GM18511 (cell line): ENCODE measurements around the gene MYCN.
A peak's percentile ranks its signal among the peaks of the same experiment; 100 is the strongest.
"Not testable (repeated sequence)": the region's sequence is repeated elsewhere in the genome, so short reads cannot be mapped to it uniquely, and the experiment has no call there.

Source experiments
- ATAC-seq: cut with Tn5 transposase; IDR thresholded peaks from one replicate; pipeline ENCODE4 v1.9.1; 2021; ENCODE audit warnings: mild to moderate bottlenecking, moderate library complexity; ENCODE audit not compliant: unreplicated experiment

The MYCN gene

GRCh38 chr2:15939854-15940660 is at the start of gene MYCN:
Gene MYCN, plus strand, starts transcription at chr2:15940550. Its CDS starts 1,515 bp downstream, at chr2:15942065.
- peak; percentile 69 for ATAC-seq

DNA sequence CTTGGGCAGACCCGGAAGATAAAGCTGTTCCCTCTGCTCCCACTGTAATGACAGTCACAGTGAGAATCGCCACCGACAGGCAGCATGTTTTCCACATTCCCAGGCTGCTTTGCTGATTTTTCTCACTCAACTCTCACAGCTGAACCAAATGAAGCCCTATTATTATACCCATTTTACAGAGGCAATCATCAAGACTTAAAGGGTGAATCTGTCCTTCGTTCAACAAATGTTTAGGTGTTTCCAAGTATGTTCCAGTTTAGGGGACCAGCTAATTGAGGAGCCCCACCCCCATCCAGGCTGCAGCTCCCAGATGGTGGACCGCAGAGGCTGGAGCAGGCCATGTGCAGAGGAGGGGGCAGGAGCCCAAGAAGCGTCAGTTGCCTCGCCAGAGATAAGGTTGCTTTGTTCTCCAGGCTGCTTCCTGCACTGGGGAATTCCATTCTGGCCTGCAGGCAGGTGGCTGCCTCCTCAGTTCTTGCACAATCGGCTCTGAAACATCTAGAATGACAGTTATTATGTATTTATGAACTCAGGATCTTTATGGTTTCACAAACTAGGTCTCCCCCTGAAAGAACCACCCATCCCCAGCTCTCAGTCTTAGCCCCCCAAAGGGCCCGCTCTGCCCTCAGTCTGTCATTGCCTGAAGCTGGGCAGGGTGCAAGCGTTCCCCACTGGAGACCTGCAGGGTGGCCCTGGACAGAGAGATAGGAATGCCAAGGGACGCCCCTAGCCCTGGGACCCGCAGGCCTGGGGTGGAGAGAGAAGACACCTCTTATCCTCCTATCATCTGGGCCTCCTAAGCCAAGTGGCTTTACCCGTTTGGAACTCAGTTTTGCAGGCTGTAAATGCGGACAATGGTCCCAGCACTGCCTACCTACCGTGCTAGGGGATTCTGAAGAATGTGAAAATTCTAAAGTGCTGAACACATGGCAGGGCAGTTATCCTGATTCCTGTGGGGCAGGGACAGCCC is 49.1 kb upstream of the MYCN start:
- no peak for ATAC-seq

DNA sequence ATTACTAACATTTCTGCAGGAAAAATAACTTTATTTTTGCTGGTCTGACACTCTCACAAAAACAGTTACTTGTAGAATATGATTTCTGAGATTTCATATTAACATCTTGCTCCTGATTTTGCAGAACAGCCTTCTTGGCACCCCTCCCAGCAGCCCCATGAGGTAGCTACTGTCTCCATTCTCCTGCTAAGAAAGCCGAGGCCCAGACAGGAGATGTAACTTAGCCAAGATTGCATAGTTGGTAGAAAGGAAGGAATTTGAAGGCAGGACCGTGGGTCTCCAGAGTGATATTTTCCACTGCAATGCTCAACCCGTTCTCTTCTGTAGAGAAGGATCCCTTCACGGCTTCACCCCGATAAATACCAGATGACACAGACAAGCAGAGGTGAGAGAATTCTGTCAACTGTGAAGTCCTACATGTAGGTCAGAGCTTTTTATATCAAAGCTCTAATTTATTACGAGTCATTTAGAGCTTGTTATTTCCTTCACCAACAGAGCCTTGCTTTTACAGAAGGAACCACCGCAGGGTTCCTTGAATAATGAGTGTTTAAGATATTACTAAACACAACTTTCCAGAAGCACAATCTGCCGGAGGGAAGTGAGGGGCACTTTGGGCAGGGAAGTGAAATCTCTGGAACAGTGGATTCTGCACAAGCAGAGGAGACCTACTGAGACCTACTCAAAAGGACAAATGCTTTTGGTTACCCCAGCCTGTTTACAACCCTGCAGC is 48.0 kb upstream of the MYCN start:
- no peak for ATAC-seq

DNA sequence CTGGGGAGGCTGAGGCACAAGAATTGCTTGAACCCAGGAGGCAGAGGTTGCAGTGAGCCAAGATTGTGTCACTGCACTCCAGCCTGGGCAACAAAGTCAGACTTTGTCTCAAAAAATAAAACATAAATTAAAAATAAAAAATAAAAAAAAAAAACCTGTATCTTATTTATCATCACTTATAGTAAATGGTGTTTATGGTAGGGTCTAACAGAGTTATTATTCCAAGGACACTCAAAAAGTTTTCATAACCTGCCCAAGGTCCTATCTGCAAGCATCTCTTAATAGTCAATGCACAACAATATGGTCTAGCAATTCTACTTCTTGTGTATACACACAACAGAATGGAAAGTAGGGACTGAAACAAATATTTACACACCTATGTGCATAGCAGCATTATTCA is 47.3 kb upstream of the MYCN start:
- ATAC-seq = no peak

GRCh38 chr2:15893689-15894480 is 46.5 kb upstream of the MYCN start:
- ATAC-seq = no peak

DNA sequence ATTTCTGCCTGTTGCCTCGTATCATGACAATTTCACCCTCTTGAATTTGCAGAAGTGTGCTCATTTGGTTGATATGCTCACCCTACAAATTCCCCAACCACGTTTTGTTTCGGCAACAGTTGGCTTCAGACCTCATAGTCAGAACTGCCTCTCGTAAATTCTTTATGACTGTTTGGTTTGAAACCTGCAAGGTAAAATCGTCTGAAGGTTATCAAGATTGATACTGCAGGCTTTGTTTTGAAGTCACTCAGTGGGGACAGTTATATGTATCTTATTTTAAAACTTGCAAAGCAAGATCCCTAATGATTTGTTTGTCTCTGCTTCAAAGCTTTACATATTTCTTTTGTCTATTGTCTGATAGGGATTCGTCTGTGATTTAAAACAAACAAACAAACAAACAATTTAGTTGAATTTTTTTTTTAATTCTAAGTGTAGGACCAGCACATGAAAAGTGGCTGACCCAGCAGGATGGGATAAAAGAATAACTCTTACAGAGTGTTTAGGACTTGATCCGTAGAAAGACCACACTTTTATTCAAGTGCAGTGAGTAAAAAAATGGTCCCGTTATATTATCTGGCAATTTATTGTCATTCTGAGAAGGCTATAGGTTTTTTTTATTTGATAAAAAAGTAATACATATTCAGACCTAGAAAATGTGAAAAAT is 45.7 kb upstream of the MYCN start:
- no peak for ATAC-seq

DNA sequence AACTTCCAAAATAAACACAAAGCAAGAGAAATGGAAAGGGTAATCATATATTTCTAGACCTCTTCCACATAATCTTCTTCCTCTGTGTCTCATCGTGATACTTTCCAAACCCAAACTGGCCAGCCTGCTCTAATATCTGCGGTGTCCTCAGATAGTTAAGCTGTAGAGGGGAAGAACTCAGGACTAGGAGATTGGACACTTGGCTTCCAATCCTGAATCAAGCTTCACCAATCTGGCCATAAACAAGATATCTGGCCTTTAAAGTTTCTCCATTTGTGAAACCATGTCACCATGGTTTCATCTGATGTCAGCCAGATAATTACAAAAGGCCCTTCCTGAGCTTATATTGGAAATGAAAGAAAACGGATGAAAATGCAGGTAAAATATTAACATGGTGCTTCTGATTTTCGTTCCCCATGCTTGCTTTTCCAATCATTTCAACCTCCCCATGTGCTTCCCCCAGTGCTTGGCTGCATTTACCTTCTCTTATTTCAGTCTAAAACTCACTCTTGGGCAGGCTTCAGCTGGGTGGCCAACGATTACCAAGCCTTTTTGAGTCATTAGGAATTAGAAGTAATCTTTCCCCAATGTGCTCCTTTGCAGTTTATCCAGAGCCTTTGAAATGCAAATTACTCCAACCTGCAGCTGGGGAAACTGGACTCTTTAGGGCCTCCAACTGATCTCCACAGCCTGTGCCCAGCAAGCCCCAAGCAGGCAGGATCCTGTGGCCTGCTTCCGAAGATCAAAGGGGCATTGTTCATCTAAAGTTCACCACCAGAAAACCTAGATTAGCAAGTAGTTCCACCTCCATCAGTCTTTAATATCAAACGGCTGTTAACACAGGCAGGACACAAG is 44.5 kb upstream of the MYCN start:
- ATAC-seq = no peak

GRCh38 chr2:15896859-15897258 is 43.5 kb upstream of the MYCN start:
- ATAC-seq = no peak

- ATAC-seq = no peak
Measured at GRCh38 chr2:15897431-15898098, 42.8 kb upstream of the MYCN start.

GRCh38 chr2:15899327-15899612 is 41.1 kb upstream of the MYCN start:
- no peak for ATAC-seq

- ATAC-seq = no peak
Measured at GRCh38 chr2:15899751-15900493, 40.4 kb upstream of the MYCN start.

GRCh38 chr2:15901095-15901807 is 39.1 kb upstream of the MYCN start:
- no peak for ATAC-seq

GRCh38 chr2:15901808-15902130 is 38.6 kb upstream of the MYCN start:
- no peak for ATAC-seq

- not testable (repeated sequence) for ATAC-seq
Measured at GRCh38 chr2:15903910-15904309, 36.4 kb upstream of the MYCN start.

- ATAC-seq = no peak
Measured at GRCh38 chr2:15905267-15905645, 35.1 kb upstream of the MYCN start.

- ATAC-seq = no peak
Measured at GRCh38 chr2:15905986-15906491, 34.3 kb upstream of the MYCN start.

GRCh38 chr2:15906778-15907177 is 33.6 kb upstream of the MYCN start:
- ATAC-seq = no peak
